Panc1 (cell line): Measurements from ENCODE around the gene FPR2. TPM values are rescaled to one million over a fixed set of nuclear protein-coding genes. Genes with fewer than 3 reads are reported as not detected.
"Not testable (repeated sequence)": the region's sequence is repeated elsewhere in the genome, so short reads cannot be mapped to it uniquely, and the experiment has no call there.

Experiments
- ATAC-seq: fragments of 200-7000 bp; cut with Tn5 transposase; 2 replicates; pipeline ENCODE4 v1.9.1; 2020; ENCODE audit warnings: mild to moderate bottlenecking, moderate library complexity
- BruUV-seq: library from RNA; stranded (reverse); fragments of 400-500 nt; replicated peaks from 2 replicates; lab custom pipeline; 2021; lab: Mats Ljungman, UMichigan
- CTCF ChIA-PET: fragments of 300-600 bp; sonication (Branson Sonifier 250); formaldehyde crosslinking; loops from one replicate; lab custom pipeline; 2022; ENCODE audit warnings: antibody characterized with exemption; lab: Charles Lee
- POLR2A ChIA-PET: fragments of 300-600 bp; sonication (Branson Sonifier 250); formaldehyde crosslinking; loops from one replicate; lab custom pipeline; 2022; ENCODE audit warnings: antibody characterized with exemption; lab: Charles Lee
- DNase-seq: peaks from one replicate; pipeline ENCODE4 v3.0.0-alpha.2; 2010; ENCODE audit warnings: low read depth, low spot score
- H3K27ac ChIP-seq: 2 replicates; pipeline ENCODE4 v1.5.1; 2011; ENCODE audit warnings: mild to moderate bottlenecking, low read length, inconsistent platforms
- H3K27me3 ChIP-seq: fragments of 200-500 bp; sonication (Bioruptor generic); 2 replicates; pipeline ENCODE4 v1.6.0; 2014; ENCODE audit warnings: low read length, inconsistent platforms; ENCODE audit not compliant: control insufficient read depth, insufficient read depth
- H3K36me3 ChIP-seq: fragments of 200-500 bp; sonication (Bioruptor generic); 2 replicates; pipeline ENCODE4 v1.5.1; 2014; ENCODE audit warnings: inconsistent platforms, mild to moderate bottlenecking, low read length, moderate library complexity; ENCODE audit not compliant: control insufficient read depth, insufficient read depth
- H3K4me1 ChIP-seq: 2 replicates; pipeline ENCODE4 v1.5.1; 2011; ENCODE audit warnings: inconsistent platforms, mild to moderate bottlenecking, low read length, moderate library complexity; ENCODE audit not compliant: control insufficient read depth, insufficient read depth
- H3K4me3 ChIP-seq, 2 experiments: 2 replicates each; pipeline ENCODE4 v1.5.1; 2011 to 2012; ENCODE audit warnings: low read depth in 2 of 2, low read length in 2 of 2, mild to moderate bottlenecking in 2 of 2, inconsistent platforms in 1 of 2, moderate library complexity in 1 of 2
- H3K9me3 ChIP-seq: fragments of 200-500 bp; sonication (Bioruptor generic); 2 replicates; pipeline ENCODE4 v1.5.1; 2014; ENCODE audit warnings: low read depth, mild to moderate bottlenecking, inconsistent platforms, low read length, moderate library complexity; ENCODE audit not compliant: control insufficient read depth, insufficient read depth
- CTCF ChIP-seq: fragments of 450-650 bp; IDR thresholded peaks from 2 replicates; pipeline ENCODE4 v1.5.1; 2017; ENCODE audit warnings: mild to moderate bottlenecking
- REST ChIP-seq, 2 experiments: IDR thresholded peaks; 2 replicates each; pipeline ENCODE4 v1.6.1; 2011 to 2012; ENCODE audit warnings: low read depth in 2 of 2, control low read depth in 1 of 2, low read length in 1 of 2, mild to moderate bottlenecking in 1 of 2, moderate library complexity in 1 of 2; ENCODE audit not compliant: insufficient read depth in 1 of 2
- SIN3A ChIP-seq: IDR thresholded peaks from 2 replicates; pipeline ENCODE4 v1.6.1; 2012; ENCODE audit warnings: low read depth, mild to moderate bottlenecking, low read length, moderate library complexity, borderline replicate concordance; ENCODE audit not compliant: insufficient read depth
- TCF7L2 ChIP-seq: IDR thresholded peaks from 2 replicates; pipeline ENCODE4 v1.6.1; 2011; ENCODE audit warnings: mild to moderate bottlenecking, low read depth, low read length, inconsistent platforms
- in situ Hi-C: cut with HindIII; loops from 2 replicates; pipeline ENCODE4 v1.10.0; 2016; ENCODE audit warnings: low sequenced_read_pairs, low pct_unique_long_range_greater_than_20kb
- intact Hi-C: fragments of 100-400 bp; cut with micrococcal nuclease; formaldehyde crosslinking; loops from one replicate; pipeline ENCODE4 v1.10.0; 2022; ENCODE audit not compliant: unreplicated experiment
- total RNA-seq: library from RNA; stranded (reverse); gene quantifications from one replicate; pipeline ENCODE4 v1.2.1, GENCODE V29; 2021; ENCODE audit not compliant: unreplicated experiment

Gene FPR2
- total RNA-seq, 1 experiment from 2014 or later: not detected

GRCh38 chr19:51772977-51773376 is 12.0 kb downstream of the FPR2 start:
- Histone ChIP-seq H3K4me3 (no peak overlapping the region), H3K9me3 (no peaks in the 10 kb centered on the region), H3K36me3 (no peaks in the 10 kb centered on the region), H3K4me1 (no peaks in the 10 kb centered on the region), H3K27ac (no peak overlapping the region), H3K27me3 (0 out of 2 replicates have a peak, but pooled peaks cover 2% of the 10 kb centered on the region)
- POLR2A ChIA-PET: no interaction called here
- in situ Hi-C loops: no loop called here
- ATAC-seq: no peak
- CTCF ChIA-PET: no interaction called here
- DNase-seq: no peak
- intact Hi-C loops: no loop called here
- TF ChIP-seq SIN3A: no peak
- TF ChIP-seq CTCF: peak; percentile 15; the same call in 1 of the 2 replicates
- BruUV-seq: no TSS peak

DNA sequence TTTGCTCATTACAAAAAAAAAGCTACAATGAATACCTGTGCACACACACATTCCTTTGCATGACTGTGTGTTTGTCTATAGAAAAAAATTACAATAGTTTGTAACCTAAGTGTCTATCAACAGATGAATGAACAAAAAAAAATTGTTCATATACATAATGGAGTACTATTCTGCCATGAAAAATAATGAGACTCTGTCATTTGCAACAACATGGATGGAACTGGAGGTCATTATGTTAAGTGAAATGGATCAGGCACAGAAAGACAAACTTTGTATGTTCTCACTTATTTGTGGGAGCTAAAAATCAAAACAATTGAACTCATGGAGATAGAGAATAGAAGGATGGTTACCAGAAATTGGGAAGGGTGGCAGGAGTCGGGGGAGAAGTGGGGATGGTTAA is 15.6 kb downstream of the FPR2 start:
- BruUV-seq, POLR2A ChIA-PET, H3K27ac ChIP-seq, H3K4me3 ChIP-seq, DNase-seq, H3K36me3 ChIP-seq, in situ Hi-C loops, H3K9me3 ChIP-seq, H3K27me3 ChIP-seq, CTCF ChIA-PET, ATAC-seq, H3K4me1 ChIP-seq: not testable (repeated sequence)
- intact Hi-C loops: loop anchor here (5.0 kb wide), 1 partner anchor 64 kb away; no protein-coding TSS in a partner anchor

DNA sequence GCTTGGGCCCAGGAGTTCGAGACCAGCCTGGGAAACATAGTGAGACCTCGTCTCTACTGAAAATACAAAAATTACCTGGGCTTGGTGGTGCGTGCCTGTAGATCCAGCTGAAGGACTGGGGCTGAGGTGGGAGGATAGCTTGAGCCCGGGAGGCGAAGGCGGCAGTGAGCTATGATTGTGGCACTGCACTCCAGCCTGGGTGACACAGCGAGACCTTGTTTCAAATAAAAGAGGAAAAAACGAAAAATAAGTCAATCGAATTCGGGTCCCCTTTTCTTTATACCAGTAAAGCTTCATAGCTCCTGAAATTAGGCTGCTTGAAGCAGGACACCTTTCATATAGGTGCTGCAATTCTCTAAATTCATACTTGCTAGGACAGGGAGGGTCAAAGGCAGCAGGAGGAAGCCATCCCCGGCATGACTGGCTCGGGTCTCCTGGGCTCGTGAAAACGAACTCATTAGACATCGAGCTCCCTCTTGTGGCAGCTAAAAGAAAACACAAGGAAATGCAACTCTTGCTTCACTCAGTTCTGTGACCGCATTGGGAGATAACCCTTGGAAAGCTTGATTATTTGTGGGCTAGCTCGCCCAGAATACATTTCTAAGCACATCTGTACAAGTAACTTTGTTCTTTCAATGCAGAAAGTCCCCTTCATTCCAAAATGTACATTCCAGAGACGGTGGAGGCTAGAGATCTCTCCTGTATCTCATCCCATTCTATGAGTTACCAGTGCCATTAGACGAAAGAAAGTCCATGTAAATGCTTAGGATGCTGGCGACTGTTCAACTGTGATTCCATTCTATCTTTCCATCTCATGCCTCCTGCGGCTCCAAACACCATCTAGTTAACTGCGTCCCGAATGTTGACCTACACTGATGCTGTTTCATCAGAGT is 16.8 kb downstream of the FPR2 start:
- Histone ChIP-seq H3K9me3 (no peaks in the 10 kb centered on the region), H3K27ac (no peak overlapping the region), H3K36me3 (no peaks in the 10 kb centered on the region), H3K4me1 (no peaks in the 10 kb centered on the region), H3K27me3 (0 out of 2 replicates have a peak, but pooled peaks cover 2% of the 10 kb centered on the region), H3K4me3 (peak overlapping the region in 1 of 2 experiments; percentile 26; a peak in 2 of 4 replicates)
- ChIA-PET POLR2A (no interaction called here), CTCF (interaction anchor here (0.6 to 0.7 kb wide), 3 partner anchors 22 to 121 kb away, joined by 3 read pairs; no protein-coding TSS in a partner anchor)
- ATAC-seq (peak; percentile 92), DNase-seq (peak; percentile 18)
- in situ Hi-C loops (no loop called here), intact Hi-C loops (loop anchor here (5.0 kb wide), 1 partner anchor 66 kb away; no protein-coding TSS in a partner anchor)
- no TSS peak for BruUV-seq
- TF ChIP-seq CTCF: peak; percentile 78
- TF ChIP-seq REST (IDR thresholded peaks at IDR 0.05; ENCODE audit: insufficient read depth in 1 of 2, low read depth in 2 of 2, low read length in 1 of 2): no peak
- TF ChIP-seq TCF7L2: no peak
